Stimulated activated CD4-positive, alpha-beta T cell treated with anti-CD3 and anti-CD28 coated beads, Interleukin-12 subunit alpha, Interleukin-12 subunit beta, amount 100 ng/mL, for 24 hours (primary cell): ENCODE data around the gene DMAP1.
"Not testable (repeated sequence)": the region's sequence is repeated elsewhere in the genome, so short reads cannot be mapped to it uniquely, and the experiment has no call there.

Experiments used
- DNase-seq, 2 experiments: peaks; one replicate each; pipeline ENCODE4 v3.0.0-alpha.2; 2020; ENCODE audit warnings: low read depth in 2 of 2

Gene DMAP1, protein sequence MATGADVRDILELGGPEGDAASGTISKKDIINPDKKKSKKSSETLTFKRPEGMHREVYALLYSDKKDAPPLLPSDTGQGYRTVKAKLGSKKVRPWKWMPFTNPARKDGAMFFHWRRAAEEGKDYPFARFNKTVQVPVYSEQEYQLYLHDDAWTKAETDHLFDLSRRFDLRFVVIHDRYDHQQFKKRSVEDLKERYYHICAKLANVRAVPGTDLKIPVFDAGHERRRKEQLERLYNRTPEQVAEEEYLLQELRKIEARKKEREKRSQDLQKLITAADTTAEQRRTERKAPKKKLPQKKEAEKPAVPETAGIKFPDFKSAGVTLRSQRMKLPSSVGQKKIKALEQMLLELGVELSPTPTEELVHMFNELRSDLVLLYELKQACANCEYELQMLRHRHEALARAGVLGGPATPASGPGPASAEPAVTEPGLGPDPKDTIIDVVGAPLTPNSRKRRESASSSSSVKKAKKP

DNA sequence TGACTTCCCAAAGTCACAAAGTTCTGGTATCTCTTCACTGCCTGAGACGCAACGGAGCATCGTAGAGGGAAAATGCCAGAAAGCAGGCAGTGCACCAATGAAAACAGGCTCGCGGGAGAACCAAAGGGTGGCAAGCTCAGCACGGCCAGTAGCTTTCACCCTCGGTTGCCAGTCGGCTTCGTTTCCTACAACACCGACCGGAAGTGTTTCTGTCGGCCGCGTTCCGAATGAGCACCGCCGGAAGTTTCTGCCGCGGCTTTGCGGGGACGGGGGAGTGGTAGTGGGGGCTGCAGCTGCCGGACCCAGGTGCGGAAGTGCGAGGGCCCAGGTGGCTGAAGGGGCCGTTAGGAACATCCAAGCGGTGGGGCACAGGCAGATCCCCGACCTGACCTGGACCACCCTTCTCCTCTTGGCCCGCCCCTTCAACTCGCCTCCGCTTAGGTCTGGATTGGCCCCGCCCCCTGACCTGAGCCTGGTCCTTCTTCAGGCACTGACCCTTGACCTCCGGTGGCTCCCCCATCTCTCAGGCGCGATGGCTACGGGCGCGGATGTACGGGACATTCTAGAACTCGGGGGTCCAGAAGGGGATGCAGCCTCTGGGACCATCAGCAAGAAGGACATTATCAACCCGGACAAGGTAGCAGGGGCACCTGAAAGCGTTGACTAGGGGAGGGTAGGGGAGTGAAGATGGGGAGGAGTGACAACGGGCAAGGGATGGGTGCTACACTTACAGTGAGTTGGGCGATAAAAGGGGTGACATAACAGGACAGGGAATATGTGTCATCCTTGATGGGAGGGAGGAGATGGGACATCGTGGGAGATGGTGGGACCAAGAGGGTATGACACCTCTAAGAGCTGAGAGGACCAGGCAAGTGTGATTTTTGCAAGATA, at the start of gene DMAP1:
Gene DMAP1, plus strand, starts transcription at position 250 of the 891 bp plus-strand sequence. Its CDS starts 283 bp downstream, at position 533.
- peak; percentile 75 to 84 for DNase-seq

DNA sequence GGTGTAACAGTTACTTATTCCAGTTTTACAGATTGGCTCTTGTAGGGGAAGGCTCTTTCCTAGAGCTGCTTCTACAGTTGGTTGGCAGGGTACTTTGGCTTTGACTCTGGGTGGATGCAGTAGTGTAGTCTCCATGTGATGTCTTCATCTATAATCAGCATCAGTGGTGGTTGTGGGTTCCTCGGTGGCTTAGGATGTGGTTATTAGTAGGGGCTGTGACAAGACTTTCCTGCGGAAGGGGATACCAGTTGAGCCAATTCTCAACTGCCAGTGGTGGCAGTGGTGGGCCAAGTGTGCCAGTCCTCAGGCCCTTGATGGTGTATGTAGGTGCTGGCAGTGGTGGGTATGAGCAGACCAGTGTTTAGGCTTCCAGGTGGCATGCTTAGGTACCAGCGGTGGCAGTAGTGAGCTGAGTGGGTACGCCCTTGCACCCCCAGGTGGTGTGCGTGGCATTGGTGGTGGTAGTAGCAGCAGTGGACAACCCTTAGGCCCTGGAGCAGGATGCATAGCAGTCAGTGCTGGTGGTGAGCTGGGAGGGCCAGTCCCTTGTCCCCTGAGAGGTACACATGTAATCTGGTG, 44.7 kb upstream of the DMAP1 start:
- no peak for DNase-seq

DNA sequence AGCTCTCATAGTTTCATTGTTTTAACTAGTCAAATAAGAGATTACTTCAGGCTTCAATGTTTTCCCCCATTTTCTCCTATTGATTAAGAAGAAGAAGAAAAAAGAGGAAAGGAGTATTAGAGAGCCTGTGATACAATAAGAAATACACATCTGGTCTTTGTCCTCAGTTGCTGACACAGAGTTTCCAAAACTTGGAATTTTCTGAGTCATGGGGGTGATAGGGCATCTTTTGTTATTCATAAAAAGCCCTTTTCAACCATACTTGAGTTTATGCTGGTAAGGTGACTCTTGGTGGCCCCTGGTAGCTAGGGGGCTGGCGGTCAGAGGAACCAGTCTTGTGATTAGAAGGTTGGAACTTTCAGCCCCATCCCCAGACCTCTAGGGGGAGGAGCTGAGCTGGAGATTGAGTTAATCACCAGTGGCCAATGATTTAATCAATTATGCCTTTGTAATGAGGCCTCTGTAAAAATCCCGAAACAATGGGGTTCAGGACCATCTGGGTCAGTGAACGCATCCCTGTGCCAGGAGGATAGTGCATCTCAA, 42.9 kb upstream of the DMAP1 start:
- DNase-seq = no peak

DNA sequence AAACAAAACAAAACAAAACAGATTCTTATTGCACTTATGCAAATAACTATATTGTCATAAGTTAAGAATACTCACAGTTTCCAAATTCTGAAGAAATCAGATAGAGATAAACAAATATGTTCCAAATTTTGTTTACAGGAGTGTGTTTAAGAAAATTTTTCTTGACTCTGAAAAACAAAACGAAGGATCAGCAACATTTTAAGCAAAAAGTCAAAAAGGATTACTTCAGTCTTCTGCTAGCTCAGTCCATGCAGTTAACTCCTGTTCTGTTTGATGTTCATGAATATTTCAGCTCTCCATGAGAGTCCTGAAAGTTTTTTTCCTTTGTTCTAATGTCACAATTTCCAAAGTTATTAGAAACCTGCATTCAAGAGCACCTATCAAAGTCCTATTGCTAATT, 38.6 kb upstream of the DMAP1 start:
- DNase-seq = no peak

DNA sequence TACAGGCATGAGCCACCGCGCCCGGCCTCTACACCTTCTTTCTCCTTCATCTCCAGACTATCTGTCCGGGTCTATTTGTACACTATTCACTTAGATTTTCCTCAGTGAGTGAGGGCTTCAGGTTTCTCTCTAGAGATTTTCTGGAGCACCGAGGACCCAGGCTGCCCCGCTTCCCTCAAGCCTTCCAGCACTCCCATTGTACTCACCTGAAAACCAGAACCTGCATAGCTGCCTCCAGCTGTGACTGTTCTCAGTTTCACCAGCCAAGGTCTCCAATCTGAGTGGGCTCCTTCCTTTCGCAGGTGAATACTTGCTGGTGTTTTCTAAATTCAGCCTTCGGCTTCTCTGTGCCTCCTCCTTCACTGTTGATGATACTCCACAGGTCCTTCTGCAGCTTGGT, 12.9 kb upstream of the DMAP1 start:
- DNase-seq = no peak

DNA sequence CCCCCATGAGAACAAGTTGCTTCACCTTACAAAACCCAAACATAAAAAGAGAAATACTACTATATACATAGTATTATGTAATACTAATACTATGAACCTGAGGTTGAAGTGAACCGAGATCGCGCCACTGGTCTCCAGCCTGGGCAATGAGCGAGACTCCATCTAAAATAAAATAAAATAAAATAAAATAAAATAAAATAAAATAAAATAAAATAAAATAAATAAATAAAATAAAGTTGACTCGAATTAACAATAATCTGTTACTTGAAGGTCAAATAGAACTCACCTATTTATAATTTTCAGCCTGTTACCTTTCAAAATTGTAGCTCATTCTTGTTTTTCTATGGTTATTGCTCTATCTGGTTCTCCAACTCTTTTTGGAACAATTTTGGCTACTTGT, 6.7 kb upstream of the DMAP1 start:
- DNase-seq = not testable (repeated sequence)

DNA sequence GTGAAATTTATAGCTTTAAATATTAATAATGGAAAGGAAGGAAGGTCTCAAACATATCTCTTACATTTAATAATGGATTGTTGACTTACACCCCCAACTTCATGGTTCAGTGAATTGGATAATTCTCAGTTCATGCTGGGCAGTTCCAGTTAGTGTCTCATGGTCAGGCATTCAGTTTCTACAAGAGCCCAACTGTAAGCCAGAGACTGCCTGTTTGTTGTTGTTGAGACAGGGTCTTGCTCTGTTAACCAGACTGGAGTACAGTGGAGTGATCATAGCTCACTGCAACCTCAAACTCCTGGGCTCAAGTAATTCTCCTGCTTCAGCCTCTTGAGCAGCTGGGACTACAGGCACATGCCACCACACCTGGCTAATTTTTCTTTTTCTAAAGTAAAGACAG, 5.0 kb upstream of the DMAP1 start:
- no peak for DNase-seq

DNA sequence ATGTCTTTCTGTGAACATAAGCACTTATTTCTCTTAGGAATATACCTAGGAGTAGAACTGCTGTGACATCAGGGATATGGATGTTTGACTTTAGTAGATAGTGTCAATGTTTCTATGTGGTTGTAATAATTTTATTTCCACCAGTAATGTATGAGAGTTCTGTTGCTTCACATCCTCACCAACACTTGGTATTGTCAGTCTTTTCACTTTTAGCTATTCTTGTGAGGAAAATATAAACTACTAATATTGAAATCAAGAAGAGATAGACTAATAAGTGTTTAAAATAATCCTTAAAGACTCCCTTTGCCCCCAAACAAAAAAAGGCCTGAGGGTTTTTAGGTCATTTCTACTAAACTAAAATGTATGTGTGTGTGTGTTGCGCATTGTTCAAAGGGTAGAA, 2.7 kb upstream of the DMAP1 start:
- no peak for DNase-seq

DNA sequence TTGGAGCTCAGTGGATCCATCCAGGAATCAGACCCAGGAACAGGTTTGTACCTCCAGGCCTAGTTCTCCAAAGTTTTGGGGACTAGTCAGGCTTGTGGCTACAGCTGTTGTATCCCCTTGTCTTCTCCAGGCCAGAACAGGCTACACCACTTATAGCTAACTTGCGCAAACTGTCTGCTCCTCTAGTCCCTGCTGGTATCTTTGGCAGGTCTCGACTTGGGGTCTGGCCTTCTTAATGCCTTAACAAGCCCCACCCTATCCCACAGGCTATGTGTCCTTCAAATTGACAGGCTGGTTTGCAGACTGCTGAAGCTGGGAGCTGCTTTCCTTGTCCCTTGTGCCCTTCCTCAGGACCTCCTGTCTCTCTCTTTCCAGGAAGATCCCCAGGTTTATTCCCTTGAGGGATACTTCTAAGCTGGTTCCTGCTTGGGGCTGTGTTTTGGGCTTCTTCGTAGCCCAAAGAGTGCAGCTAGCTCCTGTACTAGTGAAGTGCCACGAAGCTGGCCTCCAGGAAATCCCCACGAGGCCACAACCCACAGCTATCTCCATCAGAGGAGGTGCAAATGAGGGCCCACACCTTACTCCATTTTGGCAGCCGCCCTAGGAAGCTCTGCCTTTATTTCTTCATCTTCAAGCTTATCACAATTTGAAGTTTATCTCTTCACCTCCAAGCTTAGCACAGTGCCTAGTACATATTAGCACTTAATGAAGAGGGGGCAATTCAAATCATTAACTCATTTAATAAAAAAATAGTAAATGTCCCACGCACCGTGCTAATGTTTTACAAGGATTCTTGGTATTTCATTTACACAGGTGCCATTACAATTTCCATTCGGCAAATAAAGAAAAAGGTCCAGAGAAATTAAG, 683 bp upstream of the DMAP1 start:
- peak in 1 of 2 experiments; percentile 12 for DNase-seq

DNA sequence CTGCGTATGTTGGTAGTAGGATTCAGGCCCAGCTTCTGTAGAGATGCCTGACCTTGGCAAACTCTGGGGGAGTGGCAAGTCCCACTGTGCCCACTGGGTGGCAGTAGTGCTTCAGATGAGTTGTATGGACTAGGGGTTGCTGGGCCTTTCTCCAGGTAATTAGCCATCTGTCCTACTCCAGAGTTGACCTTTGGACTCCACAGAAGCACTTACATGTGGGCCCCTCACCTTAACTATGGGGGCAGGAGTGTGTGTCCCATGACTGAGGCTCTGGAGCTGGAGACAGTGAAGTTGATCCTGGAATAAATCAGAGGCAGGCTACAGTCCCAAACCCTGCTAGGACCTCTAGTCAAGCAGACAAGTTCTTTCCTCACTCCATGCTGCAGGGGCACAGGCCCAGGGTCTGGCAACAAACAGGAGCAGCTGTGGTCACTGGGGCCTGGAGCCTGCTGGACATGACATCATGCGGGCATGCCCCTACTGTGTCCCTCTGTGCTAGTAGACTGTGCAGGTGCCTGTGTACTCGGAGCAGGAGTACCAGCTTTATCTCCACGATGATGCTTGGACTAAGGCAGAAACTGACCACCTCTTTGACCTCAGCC, 4.6 kb downstream of the DMAP1 start:
- DNase-seq = peak; percentile 52 to 76

DNA sequence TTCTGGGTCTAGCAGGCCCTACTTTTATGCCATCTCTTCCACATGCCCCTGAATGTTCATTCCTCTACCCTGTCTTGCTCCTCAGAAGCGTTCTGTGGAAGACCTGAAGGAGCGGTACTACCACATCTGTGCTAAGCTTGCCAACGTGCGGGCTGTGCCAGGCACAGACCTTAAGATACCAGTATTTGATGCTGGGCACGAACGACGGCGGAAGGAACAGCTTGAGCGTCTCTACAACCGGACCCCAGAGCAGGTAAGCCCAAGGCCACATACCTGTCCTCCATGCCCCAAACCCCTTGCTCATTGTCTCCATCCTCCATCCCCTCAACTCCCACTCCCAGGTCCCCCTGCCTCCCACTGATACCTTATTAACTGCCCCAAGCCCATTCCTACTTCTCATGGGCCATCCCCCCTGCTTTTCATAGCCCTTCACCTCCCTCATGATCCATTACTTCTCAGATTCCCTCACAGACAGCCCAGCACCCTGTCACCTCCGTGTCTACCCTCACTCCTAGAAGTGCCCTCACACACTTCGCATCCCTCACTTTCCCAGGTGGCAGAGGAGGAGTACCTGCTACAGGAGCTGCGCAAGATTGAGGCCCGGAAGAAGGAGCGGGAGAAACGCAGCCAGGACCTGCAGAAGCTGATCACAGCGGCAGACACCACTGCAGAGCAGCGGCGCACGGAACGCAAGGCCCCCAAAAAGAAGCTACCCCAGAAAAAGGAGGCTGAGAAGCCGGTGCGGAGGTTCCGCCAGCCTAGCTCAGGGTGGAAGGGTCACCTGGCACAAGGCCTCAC, 5.4 kb downstream of the DMAP1 start:
- no peak for DNase-seq

DNA sequence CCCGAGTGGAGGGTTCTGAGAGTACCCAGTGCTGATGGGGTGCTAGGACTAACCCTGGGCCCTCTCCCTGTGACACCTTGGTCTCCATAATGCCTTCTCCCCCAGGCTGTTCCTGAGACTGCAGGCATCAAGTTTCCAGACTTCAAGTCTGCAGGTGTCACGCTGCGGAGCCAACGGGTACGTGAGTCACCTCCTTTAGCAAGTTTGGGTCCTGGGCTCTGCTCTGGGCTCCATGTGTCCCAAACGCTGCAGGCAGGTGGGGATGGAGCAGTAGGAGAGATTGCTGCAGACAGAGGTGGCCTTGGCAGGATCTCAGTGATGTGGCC, 6.0 kb downstream of the DMAP1 start:
- no peak for DNase-seq

DNA sequence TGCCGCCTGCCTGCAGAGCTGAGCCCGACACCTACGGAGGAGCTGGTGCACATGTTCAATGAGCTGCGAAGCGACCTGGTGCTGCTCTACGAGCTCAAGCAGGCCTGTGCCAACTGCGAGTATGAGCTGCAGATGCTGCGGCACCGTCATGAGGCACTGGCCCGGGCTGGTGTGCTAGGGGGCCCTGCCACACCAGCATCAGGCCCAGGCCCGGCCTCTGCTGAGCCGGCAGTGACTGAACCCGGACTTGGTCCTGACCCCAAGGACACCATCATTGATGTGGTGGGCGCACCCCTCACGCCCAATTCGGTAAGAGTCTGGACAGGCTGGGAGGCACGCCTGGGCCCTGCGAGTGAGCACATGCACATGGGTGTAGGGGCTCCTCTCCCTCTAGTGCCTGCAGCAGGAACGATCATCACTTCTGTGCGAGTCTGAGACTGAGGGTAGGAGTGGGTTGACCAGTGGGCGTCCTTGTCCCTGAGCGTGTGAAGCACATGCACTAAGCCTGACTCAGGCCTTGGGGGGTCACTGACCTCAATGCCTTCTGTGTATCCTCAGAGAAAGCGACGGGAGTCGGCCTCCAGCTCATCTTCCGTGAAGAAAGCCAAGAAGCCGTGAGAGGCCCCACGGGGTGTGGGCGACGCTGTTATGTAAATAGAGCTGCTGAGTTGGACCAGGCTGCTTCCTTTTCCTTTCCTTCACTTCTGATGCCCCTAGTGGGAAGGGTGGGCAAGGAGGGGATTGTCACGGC, 6.9 kb downstream of the DMAP1 start:
- DNase-seq = no peak

DNA sequence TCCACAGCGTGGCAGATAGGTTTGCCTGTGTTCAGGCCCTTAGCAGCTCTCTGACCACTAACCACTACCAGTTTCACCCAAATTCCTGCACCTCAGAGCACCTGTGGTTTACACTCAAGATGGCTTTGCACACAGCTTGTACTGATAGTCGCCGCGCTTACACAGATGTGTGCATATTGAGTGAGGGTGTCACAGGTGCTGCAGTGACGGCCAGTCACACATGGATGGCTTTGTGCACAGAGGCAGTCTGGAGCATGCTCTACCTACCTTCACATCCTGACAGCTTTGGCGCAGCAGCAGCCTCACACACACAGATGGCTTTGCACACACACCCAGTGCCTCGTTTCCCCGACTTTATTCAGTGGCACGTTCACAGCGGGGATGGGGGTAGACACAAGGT, 7.5 kb downstream of the DMAP1 start:
- no peak for DNase-seq

DNA sequence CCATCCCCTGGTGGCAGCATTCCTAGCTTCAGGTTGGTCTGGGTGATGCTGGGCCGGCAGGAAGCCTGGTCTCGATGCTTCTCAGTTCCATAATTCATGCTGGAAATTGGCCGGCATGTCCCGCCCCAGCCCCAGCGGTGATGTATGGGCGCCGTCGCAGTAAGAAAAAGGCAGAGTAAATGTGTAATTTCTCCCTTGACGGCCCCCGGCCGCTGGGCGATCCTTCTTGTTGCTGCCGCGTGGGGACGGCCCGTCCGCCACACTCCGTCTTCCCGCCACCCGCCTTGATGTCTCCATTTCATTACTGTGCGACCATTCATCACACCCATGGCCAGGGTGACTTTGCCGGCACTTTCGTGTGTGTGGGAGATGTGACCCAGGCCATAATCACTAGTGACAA, 8.5 kb downstream of the DMAP1 start:
- no peak for DNase-seq

DNA sequence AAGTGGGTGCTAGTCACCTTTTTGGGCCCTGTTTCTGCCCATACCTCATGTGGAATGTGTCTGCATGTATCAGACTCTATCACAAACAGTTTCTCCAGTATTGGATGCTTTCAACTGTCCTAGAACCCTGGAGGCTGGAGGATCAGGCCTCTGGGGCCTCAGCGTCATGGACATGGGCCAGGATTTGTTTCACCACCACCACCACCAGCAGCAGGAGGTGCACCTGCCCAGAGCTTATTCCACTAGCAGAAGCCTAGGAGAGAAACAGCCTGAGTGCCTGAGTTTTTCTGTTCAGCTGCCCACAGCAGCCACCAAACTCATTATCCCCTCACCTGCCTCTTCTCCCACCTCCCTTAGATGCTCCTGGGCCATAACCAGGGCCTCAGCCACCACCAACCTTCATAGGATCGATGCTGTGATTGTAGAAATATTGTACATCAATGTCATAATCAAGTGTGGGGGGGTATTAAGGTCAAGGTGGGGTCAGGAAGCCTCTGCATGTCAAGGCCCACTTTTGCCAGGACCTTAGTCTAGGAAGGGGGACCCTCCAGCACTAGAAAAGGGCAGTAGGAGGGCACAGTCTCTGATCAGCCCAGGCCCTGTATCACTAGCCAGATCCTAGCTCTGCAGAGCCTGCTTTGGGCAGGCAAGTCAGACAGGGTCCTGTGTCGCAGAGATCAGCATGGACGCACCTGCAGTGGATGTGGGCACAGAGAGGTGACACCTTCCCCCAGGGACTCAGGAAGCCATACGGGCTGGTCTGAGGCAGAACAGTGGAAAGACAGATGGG, 9.3 kb downstream of the DMAP1 start:
- DNase-seq = no peak

DNA sequence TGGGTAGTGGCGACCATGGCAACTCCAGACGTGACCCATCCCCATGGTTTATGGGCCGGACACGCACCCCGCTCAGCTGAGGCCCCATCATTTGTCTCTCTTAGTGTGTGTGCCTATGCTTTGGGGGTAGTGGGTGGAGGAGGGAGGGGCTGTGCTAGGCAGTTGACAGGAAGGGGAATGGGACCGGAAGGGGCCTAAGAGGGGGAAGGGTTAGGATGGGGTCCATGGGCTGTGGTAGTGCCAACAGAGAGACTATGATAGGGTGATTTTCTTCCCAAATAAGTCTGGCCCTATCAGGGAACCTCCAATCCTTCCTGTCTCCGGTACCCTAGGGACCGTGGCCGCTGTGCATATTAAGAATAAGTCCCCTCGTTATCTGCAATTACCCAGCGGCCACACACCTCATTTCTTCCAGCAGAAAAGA, 9.9 kb downstream of the DMAP1 start:
- no peak for DNase-seq

DNA sequence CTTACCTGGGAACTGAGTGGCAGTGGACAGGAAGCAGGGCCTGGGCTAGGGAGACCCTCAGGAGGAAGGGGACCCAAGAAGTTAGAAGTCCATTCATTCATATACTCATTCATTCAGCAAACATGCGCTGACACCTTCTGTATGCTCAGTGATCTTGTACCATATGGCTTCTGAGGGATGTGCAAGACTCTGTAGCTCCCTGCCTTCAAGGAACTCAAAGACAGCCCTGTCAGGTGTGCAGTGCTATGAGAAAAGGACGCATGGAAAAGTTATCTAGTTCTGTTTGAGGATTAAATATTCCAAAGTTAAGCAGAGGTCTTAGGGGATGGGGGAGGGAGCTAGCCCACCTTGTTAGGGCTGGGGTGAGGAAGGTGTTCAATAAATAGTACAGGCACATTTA, 12.5 kb downstream of the DMAP1 start:
- no peak for DNase-seq
